Lower leg skin (tissue), 3 donors: ENCODE data around the gene P2RX4.

Experiments used
- POLR2A ChIP-seq, 2 donors: fragments of 450-650 bp; IDR thresholded peaks; one replicate each; pipeline ENCODE4 v1.6.1; 2016 to 2017; ENCODE audit warnings: antibody characterized with exemption in 2 of 2, mild to moderate bottlenecking in 1 of 2, moderate library complexity in 1 of 2
- TF ChIP-seq, protein P1 (sequence below), 3 donors: fragments of 450-650 bp; IDR thresholded peaks; one replicate each; pipeline ENCODE4 v1.5.1; 2016; ENCODE audit warnings: antibody characterized with exemption in 3 of 3, mild to moderate bottlenecking in 3 of 3, moderate library complexity in 2 of 3

DNA sequence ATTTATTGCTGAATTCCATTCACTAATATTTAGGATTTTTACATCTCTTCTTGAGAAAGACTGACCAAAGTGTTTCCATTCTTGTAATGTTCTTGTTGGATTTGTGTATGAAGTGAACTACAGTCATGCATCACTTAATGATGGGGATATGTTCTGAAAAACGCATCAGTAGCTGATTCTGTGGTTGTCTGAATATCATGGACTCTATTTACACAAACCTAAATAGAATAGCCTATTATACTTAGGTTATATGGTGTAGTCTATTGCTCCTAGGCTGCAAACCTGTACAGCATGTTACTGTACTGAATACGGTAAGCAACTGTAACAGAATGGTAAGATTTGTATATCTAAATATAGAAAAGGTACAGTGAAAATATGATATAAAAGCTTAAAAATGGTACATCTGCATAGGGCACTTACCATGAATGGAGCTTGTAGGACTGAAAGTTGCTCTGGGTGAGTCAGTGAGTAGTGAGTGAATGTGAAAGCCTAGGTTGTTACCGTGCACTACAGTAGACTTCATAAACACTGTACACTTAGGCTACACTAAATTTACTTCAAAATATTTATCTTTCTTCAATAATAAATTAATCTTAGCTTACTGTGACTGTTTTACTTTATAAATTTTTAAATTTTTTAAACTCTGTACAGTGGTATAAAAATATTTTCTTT lies 27.6 kb upstream of the P2RX4 start:
- TF ChIP-seq, protein P1, sequence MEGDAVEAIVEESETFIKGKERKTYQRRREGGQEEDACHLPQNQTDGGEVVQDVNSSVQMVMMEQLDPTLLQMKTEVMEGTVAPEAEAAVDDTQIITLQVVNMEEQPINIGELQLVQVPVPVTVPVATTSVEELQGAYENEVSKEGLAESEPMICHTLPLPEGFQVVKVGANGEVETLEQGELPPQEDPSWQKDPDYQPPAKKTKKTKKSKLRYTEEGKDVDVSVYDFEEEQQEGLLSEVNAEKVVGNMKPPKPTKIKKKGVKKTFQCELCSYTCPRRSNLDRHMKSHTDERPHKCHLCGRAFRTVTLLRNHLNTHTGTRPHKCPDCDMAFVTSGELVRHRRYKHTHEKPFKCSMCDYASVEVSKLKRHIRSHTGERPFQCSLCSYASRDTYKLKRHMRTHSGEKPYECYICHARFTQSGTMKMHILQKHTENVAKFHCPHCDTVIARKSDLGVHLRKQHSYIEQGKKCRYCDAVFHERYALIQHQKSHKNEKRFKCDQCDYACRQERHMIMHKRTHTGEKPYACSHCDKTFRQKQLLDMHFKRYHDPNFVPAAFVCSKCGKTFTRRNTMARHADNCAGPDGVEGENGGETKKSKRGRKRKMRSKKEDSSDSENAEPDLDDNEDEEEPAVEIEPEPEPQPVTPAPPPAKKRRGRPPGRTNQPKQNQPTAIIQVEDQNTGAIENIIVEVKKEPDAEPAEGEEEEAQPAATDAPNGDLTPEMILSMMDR (IDR thresholded peaks at IDR 0.05) = no peak
- no peak for TF ChIP-seq POLR2A (IDR thresholded peaks at IDR 0.05)
